ENCODE results near the gene PSMA5. TPM values are rescaled to one million over a fixed set of nuclear protein-coding genes. Genes with fewer than 3 reads are reported as not detected.

The PSMA5 gene
- total and polyA plus RNA-seq, 2 of the 13 experiments (the other 11 are each of a cell fraction or from before 2014, with no cell fraction given), result 140 to 169 TPM

DNA sequence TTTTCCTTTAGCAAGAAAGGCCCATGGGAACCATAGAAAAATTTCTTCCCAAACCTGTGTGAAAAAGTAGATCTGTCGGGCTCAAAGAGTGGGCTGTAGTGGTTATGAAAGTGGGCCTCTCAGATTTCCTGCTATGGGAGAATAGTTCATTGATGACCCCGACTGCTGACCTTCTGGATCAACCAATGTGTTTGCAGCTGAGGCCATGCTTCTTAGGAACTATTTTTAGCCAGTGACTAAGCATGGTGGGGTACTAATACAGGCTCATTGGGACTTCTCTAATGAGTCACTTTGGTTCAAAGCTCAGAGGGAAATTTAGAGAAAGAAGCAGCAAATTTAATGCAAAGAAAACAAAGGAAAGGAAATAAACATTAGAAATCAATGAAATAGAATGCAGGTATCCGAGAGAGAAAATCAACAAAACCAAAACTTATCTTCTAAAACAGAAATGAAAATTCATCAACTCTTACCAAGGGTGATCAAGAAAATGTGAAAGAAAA lies 12.6 kb upstream of the PSMA5 start (continued):
- TF ChIP-seq NR2F2 (IDR thresholded peaks at IDR 0.05; ENCODE audit: borderline replicate concordance, low read depth) (0 out of 2 replicates have a peak, but pooled peaks have one; percentile 24), ZNF703 (CRISPR knock-in tag; IDR thresholded peaks at IDR 0.05; ENCODE audit: borderline replicate concordance) (no peak), SMARCC2 (IDR thresholded peaks at IDR 0.05) (no peak), TBL1XR1 (IDR thresholded peaks at IDR 0.05; ENCODE audit: borderline replicate concordance, low read length, partially characterized antibody) (no peak), GATAD2A (CRISPR knock-in tag; IDR thresholded peaks at IDR 0.05) (peak; percentile 37; the same call in 1 of the 2 replicates), SOX6 (IDR thresholded peaks at IDR 0.05) (no peak), SOX6 (CRISPR knock-in tag; IDR thresholded peaks at IDR 0.05) (0 out of 2 replicates have a peak, but pooled peaks have one; percentile 33), NR2F6 (IDR thresholded peaks at IDR 0.05) (peak; percentile 71; the same call in 1 of the 2 replicates), NR2F6 (CRISPR knock-in tag; IDR thresholded peaks at IDR 0.05) (peak; percentile 37; the same call in 1 of the 2 replicates), GABPA (IDR thresholded peaks at IDR 0.05; ENCODE audit: low read depth, low read length) (no peak), GABPA (CRISPR knock-in tag; IDR thresholded peaks at IDR 0.05; ENCODE audit: low read depth) (0 out of 2 replicates have a peak, but pooled peaks have one; percentile 11), EP300 (IDR thresholded peaks at IDR 0.05; ENCODE audit: low read depth in 2 of 2, low read length in 2 of 2) (peak in 1 of 2 experiments; percentile 41; a peak in 1 of 4 replicates), EP300 (CRISPR knock-in tag; IDR thresholded peaks at IDR 0.05; ENCODE audit: borderline replicate concordance) (no peak), CREM (IDR thresholded peaks at IDR 0.05) (0 out of 2 replicates have a peak, but pooled peaks have one; percentile 13), CREM (CRISPR knock-in tag; IDR thresholded peaks at IDR 0.05) (no peak)
- TF ChIP-seq, protein P1, sequence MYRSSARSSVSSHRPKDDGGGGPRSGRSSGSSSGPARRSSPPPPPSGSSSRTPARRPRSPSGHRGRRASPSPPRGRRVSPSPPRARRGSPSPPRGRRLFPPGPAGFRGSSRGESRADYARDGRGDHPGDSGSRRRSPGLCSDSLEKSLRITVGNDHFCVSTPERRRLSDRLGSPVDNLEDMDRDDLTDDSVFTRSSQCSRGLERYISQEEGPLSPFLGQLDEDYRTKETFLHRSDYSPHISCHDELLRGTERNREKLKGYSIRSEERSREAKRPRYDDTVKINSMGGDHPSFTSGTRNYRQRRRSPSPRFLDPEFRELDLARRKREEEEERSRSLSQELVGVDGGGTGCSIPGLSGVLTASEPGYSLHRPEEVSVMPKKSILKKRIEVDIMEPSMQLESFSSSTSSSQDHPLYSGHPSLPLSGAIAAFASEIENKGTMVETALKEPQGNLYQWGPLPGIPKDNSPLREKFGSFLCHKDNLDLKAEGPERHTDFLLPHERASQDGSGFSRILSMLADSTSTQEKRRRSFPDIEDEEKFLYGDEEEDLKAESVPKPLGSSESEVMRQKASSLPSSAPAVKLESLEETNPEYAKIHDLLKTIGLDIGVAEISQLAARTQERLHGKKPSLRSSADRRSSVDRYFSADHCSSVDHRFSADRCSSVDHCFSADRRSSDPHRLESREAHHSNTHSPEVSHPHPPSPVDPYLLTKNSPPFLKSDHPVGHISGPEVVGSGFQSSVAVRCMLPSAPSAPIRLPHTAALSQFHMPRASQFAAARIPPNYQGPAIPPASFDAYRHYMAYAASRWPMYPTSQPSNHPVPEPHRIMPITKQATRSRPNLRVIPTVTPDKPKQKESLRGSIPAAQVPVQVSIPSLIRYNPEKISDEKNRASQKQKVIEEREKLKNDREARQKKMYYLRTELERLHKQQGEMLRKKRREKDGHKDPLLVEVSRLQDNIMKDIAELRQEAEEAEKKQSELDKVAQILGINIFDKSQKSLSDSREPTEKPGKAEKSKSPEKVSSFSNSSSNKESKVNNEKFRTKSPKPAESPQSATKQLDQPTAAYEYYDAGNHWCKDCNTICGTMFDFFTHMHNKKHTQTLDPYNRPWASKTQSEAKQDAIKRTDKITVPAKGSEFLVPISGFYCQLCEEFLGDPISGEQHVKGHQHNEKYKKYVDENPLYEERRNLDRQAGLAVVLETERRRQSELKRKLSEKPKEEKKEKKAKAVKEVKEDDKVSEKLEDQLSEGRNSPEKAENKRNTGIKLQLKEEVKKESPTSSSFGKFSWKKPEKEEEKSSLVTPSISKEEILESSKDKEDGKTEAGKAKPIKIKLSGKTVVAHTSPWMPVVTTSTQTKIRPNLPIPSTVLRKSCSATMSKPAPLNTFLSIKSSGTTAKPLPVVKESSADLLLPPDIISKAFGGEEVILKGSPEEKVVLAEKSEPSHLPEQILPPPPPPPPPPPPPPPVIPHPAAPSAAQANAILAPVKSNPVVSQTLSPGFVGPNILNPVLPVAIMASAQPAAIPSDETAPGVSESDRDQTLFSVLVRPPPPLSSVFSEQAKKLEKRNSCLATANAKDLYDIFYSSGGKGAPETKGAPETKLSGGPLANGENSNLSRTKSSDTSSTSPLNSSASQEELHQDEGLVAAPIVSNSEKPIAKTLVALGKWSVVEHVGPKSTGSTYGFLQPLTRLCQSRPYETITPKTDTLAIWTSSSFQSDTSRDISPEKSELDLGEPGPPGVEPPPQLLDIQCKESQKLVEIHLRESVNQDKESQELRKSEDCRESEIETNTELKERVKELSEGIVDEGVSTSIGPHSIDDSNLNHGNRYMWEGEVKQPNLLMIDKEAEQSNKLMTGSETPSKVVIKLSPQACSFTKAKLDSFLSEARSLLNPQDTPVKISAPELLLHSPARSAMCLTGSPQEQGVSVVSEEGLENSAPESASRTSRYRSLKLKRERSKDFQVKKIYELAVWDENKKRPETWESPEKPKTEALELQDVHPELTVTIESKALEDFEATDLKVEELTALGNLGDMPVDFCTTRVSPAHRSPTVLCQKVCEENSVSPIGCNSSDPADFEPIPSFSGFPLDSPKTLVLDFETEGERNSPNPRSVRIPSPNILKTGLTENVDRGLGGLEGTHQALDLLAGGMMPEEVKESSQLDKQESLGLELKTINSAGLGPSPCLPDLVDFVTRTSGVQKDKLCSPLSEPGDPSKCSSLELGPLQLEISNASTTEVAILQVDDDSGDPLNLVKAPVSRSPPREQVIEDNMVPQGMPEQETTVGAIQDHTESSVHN (CRISPR knock-in tag; IDR thresholded peaks at IDR 0.05), result no peak
